Measurements from ENCODE around the gene PRODH.
"Not testable (repeated sequence)": the region's sequence is repeated elsewhere in the genome, so short reads cannot be mapped to it uniquely, and the experiment has no call there.

The PRODH gene

DNA sequence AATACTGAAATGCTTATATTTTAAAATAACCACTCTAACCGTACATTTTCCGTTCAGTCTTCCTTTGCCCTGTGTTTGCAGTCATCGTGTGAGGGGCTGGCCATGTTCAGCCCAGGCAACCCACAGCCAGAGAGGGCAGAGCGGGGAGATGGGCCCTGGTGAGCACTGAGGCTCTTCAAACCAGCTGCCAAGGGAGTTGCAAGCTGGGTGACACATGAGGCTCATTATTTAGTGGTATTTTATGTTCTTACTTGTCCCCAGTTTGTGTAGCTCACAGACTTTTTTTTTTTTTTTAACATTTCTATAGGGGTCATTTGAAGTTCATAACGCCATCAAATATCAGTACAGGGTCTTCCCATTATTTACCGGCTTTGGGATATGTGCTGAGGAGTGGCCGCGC lies 48.0 kb downstream of the PRODH start:
- Histone ChIP-seq H3K4me3 (IDR thresholded peaks at IDR 0.05; ENCODE audit: insufficient read depth, low read depth, low read length) (no peak overlapping the region), H3K79me2 (ENCODE audit: insufficient read depth, low read depth) (no peaks in the 10 kb centered on the region), H2AFZ (ENCODE audit: low read depth) (no peak overlapping the region), H3K27me3 (ENCODE audit: insufficient read depth, low read depth) (no peaks in the 10 kb centered on the region), H3K36me3 (ENCODE audit: insufficient read depth) (no peaks in the 10 kb centered on the region), H3K4me1 (ENCODE audit: low read depth, poor library complexity, severe bottlenecking) (no peaks in the 10 kb centered on the region), H3K27ac (no peak overlapping the region), H3K9ac (no peak overlapping the region), H4K20me1 (ENCODE audit: insufficient read depth) (no peaks in the 10 kb centered on the region), H3K4me2 (no peak overlapping the region)
- TF ChIP-seq, protein P1, sequence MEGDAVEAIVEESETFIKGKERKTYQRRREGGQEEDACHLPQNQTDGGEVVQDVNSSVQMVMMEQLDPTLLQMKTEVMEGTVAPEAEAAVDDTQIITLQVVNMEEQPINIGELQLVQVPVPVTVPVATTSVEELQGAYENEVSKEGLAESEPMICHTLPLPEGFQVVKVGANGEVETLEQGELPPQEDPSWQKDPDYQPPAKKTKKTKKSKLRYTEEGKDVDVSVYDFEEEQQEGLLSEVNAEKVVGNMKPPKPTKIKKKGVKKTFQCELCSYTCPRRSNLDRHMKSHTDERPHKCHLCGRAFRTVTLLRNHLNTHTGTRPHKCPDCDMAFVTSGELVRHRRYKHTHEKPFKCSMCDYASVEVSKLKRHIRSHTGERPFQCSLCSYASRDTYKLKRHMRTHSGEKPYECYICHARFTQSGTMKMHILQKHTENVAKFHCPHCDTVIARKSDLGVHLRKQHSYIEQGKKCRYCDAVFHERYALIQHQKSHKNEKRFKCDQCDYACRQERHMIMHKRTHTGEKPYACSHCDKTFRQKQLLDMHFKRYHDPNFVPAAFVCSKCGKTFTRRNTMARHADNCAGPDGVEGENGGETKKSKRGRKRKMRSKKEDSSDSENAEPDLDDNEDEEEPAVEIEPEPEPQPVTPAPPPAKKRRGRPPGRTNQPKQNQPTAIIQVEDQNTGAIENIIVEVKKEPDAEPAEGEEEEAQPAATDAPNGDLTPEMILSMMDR (conservative IDR thresholded peaks at IDR 0.05; ENCODE audit: low read depth, low read length): no peak

DNA sequence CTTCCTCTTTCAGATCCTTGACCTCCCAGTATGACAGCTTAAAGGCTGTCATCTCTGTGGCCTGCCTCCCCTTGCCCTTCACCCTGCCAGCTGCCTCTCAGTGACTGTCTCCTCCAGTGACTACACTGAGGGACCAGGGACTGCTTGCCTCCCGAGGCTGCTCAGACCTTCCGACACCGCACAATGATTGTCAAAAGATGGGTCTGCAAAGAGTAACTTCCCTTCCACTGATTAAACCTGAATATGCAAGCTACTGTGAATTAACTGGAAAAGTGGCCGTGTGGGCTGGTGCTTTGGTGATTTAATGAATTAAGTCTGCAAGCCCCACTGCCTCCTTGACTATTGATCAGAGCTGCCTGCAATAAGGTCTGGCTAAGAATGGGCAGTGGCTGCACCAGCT lies 51.6 kb downstream of the PRODH start:
- not testable (repeated sequence) for H3K79me2 ChIP-seq (ENCODE audit: insufficient read depth, low read depth); H3K9ac ChIP-seq; H3K27me3 ChIP-seq (ENCODE audit: insufficient read depth, low read depth); H3K36me3 ChIP-seq (ENCODE audit: insufficient read depth); H3K4me1 ChIP-seq (ENCODE audit: low read depth, poor library complexity, severe bottlenecking); H3K4me2 ChIP-seq; H3K27ac ChIP-seq; H2AFZ ChIP-seq (ENCODE audit: low read depth); H4K20me1 ChIP-seq (ENCODE audit: insufficient read depth); H3K4me3 ChIP-seq (IDR thresholded peaks at IDR 0.05; ENCODE audit: insufficient read depth, low read depth, low read length)

DNA sequence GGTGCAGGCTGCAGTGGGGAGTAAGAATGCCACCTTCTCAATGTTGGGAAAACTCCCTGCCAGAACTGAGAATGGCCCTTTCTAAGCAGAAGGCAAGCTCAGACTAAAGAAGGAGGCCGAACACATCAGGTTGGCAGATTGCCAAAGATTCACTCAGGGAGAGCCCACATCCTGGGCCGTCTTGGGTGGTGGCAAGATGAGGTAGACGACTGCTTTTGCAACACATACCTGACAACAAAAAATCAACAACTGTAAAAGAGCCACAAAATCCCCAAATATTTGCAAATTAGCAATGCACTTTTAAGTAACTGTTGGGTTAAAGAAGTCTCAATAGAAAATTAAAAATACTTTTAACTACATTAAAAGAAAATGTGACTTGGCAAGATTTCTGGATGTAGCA lies 54.8 kb downstream of the PRODH start:
- H2AFZ ChIP-seq (ENCODE audit: low read depth); H4K20me1 ChIP-seq (ENCODE audit: insufficient read depth); H3K79me2 ChIP-seq (ENCODE audit: insufficient read depth, low read depth); H3K9ac ChIP-seq; H3K27ac ChIP-seq; H3K4me1 ChIP-seq (ENCODE audit: low read depth, poor library complexity, severe bottlenecking); H3K27me3 ChIP-seq (ENCODE audit: insufficient read depth, low read depth); H3K36me3 ChIP-seq (ENCODE audit: insufficient read depth); H3K4me3 ChIP-seq (IDR thresholded peaks at IDR 0.05; ENCODE audit: insufficient read depth, low read depth, low read length); H3K4me2 ChIP-seq: not testable (repeated sequence)
